VCaP (cell line): ENCODE measurements around the gene SLC22A12.

ENCODE experiments used
- H3K27ac ChIP-seq: fragments of 450-650 bp; 2 replicates; pipeline ENCODE4 v1.5.1; 2017
- TF ChIP-seq, protein P1 (sequence below): fragments of 450-650 bp; conservative IDR thresholded peaks from 2 replicates; pipeline ENCODE4 v1.5.1; 2017; ENCODE audit warnings: mild to moderate bottlenecking, moderate library complexity

The SLC22A12 gene

DNA sequence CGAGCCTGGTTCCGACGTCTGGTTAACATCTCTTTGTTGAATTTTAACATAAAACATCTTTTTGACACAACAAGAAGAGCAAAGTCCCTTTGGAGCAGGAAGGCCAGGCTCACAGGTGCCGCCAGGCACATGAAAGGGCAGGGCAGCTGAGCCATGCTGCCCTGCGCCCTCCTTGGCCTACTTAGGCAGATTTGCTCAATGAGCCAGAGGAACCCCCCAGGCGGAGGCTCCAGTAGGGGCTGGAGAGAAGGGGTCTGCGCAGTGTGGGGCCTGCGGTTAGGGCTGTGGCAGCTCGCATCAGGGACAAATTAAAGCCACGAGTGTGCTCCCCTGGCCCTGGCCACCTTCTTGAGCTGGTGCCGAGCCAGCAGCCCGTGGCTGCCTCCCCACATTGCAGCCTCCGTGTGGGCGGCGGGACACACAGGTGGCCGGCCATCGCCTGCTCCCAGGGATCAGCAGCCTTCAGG lies 9.9 kb upstream of the SLC22A12 start:
- H3K27ac ChIP-seq: peak overlapping the region; percentile 89

DNA sequence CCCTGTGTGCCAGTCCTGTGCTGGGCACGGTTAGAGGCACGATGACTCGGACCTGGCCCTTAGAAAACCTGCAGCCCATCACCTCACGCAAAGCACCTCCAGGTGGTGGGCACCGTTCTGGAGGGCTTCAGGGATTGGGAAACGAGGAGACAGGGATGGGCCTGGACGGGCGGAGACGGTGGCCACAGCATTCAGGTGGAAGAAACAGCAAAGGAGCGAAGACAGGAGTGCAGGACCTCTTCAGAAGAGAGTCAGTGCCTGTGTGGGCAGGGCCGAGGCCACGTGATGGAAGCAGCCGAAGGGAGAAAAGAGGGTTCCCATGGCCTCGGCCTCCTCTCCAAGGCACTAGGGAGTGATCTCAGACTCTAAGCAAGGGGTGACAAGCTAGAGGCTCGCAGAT lies 8.1 kb upstream of the SLC22A12 start:
- no peak overlapping the region for H3K27ac ChIP-seq
- TF ChIP-seq, protein P1, sequence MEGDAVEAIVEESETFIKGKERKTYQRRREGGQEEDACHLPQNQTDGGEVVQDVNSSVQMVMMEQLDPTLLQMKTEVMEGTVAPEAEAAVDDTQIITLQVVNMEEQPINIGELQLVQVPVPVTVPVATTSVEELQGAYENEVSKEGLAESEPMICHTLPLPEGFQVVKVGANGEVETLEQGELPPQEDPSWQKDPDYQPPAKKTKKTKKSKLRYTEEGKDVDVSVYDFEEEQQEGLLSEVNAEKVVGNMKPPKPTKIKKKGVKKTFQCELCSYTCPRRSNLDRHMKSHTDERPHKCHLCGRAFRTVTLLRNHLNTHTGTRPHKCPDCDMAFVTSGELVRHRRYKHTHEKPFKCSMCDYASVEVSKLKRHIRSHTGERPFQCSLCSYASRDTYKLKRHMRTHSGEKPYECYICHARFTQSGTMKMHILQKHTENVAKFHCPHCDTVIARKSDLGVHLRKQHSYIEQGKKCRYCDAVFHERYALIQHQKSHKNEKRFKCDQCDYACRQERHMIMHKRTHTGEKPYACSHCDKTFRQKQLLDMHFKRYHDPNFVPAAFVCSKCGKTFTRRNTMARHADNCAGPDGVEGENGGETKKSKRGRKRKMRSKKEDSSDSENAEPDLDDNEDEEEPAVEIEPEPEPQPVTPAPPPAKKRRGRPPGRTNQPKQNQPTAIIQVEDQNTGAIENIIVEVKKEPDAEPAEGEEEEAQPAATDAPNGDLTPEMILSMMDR: no peak

More for the DNA sequence above, 9.9 kb upstream of the SLC22A12 start:
- TF ChIP-seq, protein P1: no peak

DNA sequence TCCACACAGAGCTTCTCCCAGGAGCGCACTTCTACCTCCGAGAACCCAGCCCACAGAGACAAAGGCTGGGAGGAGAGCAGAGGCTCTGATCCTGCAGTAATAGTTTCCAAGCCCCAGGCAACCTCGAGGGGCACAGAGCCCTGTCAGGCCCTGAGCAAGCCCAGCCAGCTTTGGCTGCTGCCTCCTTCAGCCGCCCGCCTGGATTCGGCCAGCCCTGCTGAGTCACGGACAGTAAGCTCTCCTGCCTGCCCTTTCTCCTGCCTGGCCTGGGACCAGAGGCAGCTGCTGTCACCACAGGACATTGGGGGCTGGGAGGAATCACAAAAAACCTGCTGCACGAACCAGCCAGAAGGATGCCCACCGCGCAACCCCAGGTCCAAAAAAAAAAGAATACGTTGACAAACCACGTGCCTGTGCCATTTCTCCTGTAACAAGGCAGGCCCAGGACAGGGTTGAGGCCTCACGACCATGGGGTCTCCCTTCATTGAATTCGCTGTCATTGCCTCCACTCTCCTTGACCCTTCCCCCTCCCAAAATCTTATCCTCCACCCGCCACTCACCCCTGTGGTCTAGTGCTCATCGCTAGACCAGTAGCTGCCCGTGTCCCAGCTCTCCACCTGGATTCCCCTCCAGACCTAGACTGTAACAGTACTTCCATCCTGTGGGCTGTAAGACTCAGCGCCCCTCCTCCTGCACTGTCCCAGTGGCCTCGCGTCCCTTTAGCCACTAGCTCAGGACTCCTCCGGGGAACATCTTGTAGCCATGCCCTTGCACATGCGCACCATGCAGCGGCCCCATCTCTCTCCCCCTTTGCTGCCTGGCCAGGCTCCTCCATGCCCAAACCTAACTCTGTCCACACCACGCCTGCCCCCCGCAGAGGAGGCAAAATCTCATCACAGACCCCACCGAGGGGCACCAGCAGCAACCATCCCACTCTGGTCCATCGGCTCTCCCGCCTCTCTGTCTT lies 7.4 kb upstream of the SLC22A12 start:
- TF ChIP-seq, protein P1: no peak
- no peak overlapping the region for H3K27ac ChIP-seq

DNA sequence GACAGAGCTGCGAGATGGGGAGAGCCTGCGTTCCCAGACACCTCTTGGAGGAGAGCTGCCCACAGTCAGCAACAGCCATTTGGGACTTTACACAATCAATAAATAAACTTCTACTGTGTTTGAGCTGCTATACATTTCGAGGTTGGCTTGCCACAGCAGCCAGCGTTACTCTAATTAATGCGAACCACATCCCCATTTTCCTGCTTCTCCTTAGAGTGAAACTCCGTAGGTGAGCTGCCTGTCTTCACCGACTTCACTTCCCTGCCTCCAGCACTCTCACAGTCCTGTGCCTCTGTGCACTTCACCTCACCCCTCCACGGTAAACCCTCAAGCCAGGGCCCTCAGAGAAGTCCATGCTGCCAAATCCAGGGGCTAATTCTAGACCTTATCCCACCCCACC lies 5.9 kb upstream of the SLC22A12 start:
- TF ChIP-seq, protein P1: no peak
- H3K27ac ChIP-seq: no peak overlapping the region

DNA sequence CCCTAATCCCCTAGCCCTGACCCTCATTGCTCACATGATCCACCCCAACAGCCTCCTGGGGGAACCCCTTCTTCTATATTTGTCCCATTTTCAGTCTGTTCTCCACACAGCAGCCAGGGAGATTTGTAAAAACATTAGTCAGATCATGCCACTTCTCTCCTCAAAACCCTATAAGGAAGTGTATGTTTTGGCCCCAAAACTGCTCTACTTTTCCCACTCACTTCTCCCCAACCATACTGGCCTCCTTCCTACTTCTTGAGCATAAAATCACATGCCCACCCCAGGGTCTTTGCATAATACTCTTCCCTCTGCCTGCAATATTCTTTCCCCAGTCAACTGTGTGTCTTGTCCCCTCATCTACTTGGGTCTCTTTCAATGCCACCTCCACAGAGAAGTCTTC lies 4.7 kb upstream of the SLC22A12 start:
- H3K27ac ChIP-seq: no peak overlapping the region
- TF ChIP-seq, protein P1: no peak

DNA sequence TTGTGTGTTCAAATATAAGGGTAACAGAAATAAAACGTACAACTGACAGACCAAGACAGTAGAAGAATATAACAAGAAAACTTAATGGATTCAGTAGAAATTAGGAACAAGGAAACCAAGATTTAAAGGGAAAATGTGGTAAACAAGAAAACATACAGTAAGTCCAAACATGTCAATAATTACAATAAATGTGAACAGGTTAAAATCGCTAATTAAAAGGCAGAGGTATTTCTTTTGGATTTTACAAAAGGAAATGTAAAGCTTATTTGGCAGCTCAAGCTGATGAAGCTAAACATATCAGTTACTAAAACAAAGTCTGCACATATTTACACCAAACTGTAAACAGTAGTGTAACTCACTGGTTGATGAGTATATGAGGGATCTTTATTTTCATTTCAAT lies 2.3 kb upstream of the SLC22A12 start:
- TF ChIP-seq, protein P1: no peak
- H3K27ac ChIP-seq: no peak overlapping the region

DNA sequence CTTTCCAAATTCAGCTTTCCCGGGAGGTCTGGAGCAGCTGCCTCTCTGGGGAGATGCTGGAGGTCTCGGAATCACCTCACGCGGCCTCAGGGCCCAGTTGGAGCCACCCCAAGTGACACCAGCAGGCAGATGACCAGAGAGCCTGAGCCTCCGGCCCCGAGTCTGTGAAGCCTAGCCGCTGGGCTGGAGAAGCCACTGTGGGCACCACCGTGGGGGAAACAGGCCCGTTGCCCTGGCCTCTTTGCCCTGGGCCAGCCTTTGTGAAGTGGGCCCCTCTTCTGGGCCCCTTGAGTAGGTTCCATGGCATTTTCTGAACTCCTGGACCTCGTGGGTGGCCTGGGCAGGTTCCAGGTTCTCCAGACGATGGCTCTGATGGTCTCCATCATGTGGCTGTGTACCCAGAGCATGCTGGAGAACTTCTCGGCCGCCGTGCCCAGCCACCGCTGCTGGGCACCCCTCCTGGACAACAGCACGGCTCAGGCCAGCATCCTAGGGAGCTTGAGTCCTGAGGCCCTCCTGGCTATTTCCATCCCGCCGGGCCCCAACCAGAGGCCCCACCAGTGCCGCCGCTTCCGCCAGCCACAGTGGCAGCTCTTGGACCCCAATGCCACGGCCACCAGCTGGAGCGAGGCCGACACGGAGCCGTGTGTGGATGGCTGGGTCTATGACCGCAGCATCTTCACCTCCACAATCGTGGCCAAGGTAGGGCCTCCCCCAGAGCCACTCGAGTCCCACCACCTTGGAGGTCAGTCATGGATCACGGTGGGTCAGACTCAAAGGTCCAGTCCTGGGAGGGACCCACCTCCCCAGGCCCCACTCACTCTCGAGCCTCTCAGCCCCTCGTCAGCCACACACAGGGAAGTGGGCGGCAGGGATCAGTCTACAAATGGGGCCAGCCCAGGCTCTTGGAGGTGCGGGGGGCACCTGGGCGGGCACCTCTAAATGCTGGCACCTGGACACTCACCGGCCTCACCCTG lies 525 bp downstream of the SLC22A12 start:
- TF ChIP-seq, protein P1: no peak
- H3K27ac ChIP-seq: no peak overlapping the region
